Epithelial cell of prostate (primary cell): ENCODE results near the gene CCDC81.
"Not testable (repeated sequence)": the region's sequence is repeated elsewhere in the genome, so short reads cannot be mapped to it uniquely, and the experiment has no call there.

Experiments used
- DNase-seq: peaks from one replicate; pipeline ENCODE4 v3.0.0-alpha.2; 2011; ENCODE audit warnings: low read depth, low spot score
- H3K27ac ChIP-seq: fragments of 450-650 bp; 2 replicates; pipeline ENCODE4 v1.5.1; 2017; ENCODE audit warnings: mild to moderate bottlenecking

CCDC81 gene

GRCh38 chr11:86374586-86374985 lies at the start of gene CCDC81:
CCDC81 (plus strand) TSS chr11:86374887; CDS start chr11:86375164, 277 bp downstream.
- H3K27ac ChIP-seq: no peak within 1 kb of the TSS
- DNase-seq: no peak

GRCh38 chr11:86335131-86335767 lies 39.4 kb upstream of the CCDC81 start:
- H3K27ac ChIP-seq: peak overlapping the region; percentile 24
- DNase-seq: peak; percentile 1

GRCh38 chr11:86337227-86337626 lies 37.5 kb upstream of the CCDC81 start:
- H3K27ac ChIP-seq: no peak overlapping the region
- no peak for DNase-seq

- no peak for DNase-seq
Observed at GRCh38 chr11:86341382-86341781, 33.3 kb upstream of the CCDC81 start.

GRCh38 chr11:86346513-86346912 lies 28.2 kb upstream of the CCDC81 start:
- H3K27ac ChIP-seq: no peak overlapping the region
- DNase-seq: no peak

More at GRCh38 chr11:86341382-86341781, 33.3 kb upstream of the CCDC81 start:
- H3K27ac ChIP-seq: no peak overlapping the region

GRCh38 chr11:86355256-86355655 lies 19.4 kb upstream of the CCDC81 start:
- no peak overlapping the region for H3K27ac ChIP-seq
- DNase-seq: no peak

GRCh38 chr11:86357412-86357811 lies 17.3 kb upstream of the CCDC81 start:
- H3K27ac ChIP-seq, DNase-seq: not testable (repeated sequence)

GRCh38 chr11:86358720-86359119 lies 16.0 kb upstream of the CCDC81 start:
- H3K27ac ChIP-seq: no peak overlapping the region

GRCh38 chr11:86360775-86361395 lies 13.8 kb upstream of the CCDC81 start:
- no peak for DNase-seq
- no peak overlapping the region for H3K27ac ChIP-seq

More at GRCh38 chr11:86358720-86359119, 16.0 kb upstream of the CCDC81 start:
- no peak for DNase-seq

GRCh38 chr11:86363424-86363823 lies 11.3 kb upstream of the CCDC81 start:
- DNase-seq: no peak
- no peak overlapping the region for H3K27ac ChIP-seq

- DNase-seq: no peak
- H3K27ac ChIP-seq: no peak overlapping the region
Observed at GRCh38 chr11:86365546-86365945, 9.1 kb upstream of the CCDC81 start.

- no peak for DNase-seq
- H3K27ac ChIP-seq: no peak overlapping the region
Observed at GRCh38 chr11:86369668-86370067, 5.0 kb upstream of the CCDC81 start.

- H3K27ac ChIP-seq: peak overlapping the region; percentile 78
- no peak for DNase-seq
Observed at GRCh38 chr11:86370171-86370570, 4.5 kb upstream of the CCDC81 start.

- peak; percentile 54 for DNase-seq
- peak overlapping the region; percentile 78 for H3K27ac ChIP-seq
Observed at GRCh38 chr11:86370922-86371594, 3.6 kb upstream of the CCDC81 start.

- H3K27ac ChIP-seq: peak overlapping the region; percentile 78
- no peak for DNase-seq
Observed at GRCh38 chr11:86372041-86372440, 2.6 kb upstream of the CCDC81 start.

- peak; percentile 26 for DNase-seq
- H3K27ac ChIP-seq: peak overlapping the region; percentile 78
Observed at GRCh38 chr11:86372586-86372985, 2.1 kb upstream of the CCDC81 start.

GRCh38 chr11:86374069-86374468 lies 618 bp upstream of the CCDC81 start:
- no peak overlapping the region for H3K27ac ChIP-seq
- DNase-seq: no peak

- no peak for DNase-seq
- no peak overlapping the region for H3K27ac ChIP-seq
Observed at GRCh38 chr11:86377972-86378371, 3.3 kb downstream of the CCDC81 start.

- no peak for DNase-seq
- no peak overlapping the region for H3K27ac ChIP-seq
Observed at GRCh38 chr11:86380295-86381059, 5.8 kb downstream of the CCDC81 start.

- H3K27ac ChIP-seq: no peak overlapping the region
- no peak for DNase-seq
Observed at GRCh38 chr11:86383041-86383955, 8.6 kb downstream of the CCDC81 start.
